HepG2 (cell line): ENCODE measurements around the gene DYSF. TPM values are rescaled to one million over a fixed set of nuclear protein-coding genes. Genes with fewer than 3 reads are reported as not detected.

Experiments used
- AGO2 ChIP-seq: fragments of 200-400 bp; formaldehyde crosslinking; optimal IDR thresholded peaks from 2 replicates; pipeline ENCODE3; 2017; ENCODE audit warnings: mild to moderate bottlenecking, low read depth, low read length, moderate library complexity
- BRCA1 ChIP-seq: sonication (generic); formaldehyde crosslinking; IDR thresholded peaks from 2 replicates; pipeline ENCODE4 v1.4.0; 2020; ENCODE audit warnings: missing genetic modification reagents
- DNMT1 ChIP-seq: sonication (generic); formaldehyde crosslinking; IDR thresholded peaks from 2 replicates; pipeline ENCODE4 v1.5.1; 2020; ENCODE audit warnings: mild to moderate bottlenecking, missing genetic modification reagents
- FOXK1 ChIP-seq: sonication (generic); formaldehyde crosslinking; IDR thresholded peaks from 2 replicates; pipeline ENCODE4 v1.4.0; 2020; ENCODE audit warnings: low read depth, missing genetic modification reagents, borderline replicate concordance
- FOXP4 ChIP-seq: sonication (generic); formaldehyde crosslinking; IDR thresholded peaks from 2 replicates; pipeline ENCODE4 v1.4.0; 2020; ENCODE audit warnings: missing genetic modification reagents
- HDAC1 ChIP-seq: sonication (generic); formaldehyde crosslinking; IDR thresholded peaks from 2 replicates; pipeline ENCODE4 v1.5.1; 2020; ENCODE audit warnings: mild to moderate bottlenecking, missing genetic modification reagents
- HNRNPUL1 ChIP-seq: fragments of 200-400 bp; formaldehyde crosslinking; IDR thresholded peaks from 2 replicates; pipeline ENCODE4 v1.6.1; 2017; ENCODE audit warnings: low read depth, mild to moderate bottlenecking, low read length, moderate library complexity
- KDM2A ChIP-seq: sonication (generic); formaldehyde crosslinking; IDR thresholded peaks from 2 replicates; pipeline ENCODE4 v1.4.0; 2020; ENCODE audit warnings: low read depth, missing genetic modification reagents, borderline replicate concordance
- NR2F2 ChIP-seq: IDR thresholded peaks from 2 replicates; pipeline ENCODE4 v1.6.1; 2012; ENCODE audit warnings: low read depth, inconsistent platforms, borderline replicate concordance
- PITX1 ChIP-seq: sonication (generic); formaldehyde crosslinking; IDR thresholded peaks from 2 replicates; pipeline ENCODE4 v1.5.1; 2020; ENCODE audit warnings: mild to moderate bottlenecking, missing genetic modification reagents
- TBX2 ChIP-seq: sonication (generic); formaldehyde crosslinking; IDR thresholded peaks from 2 replicates; pipeline ENCODE4 v1.5.0; 2020; ENCODE audit warnings: missing genetic modification reagents, mild to moderate bottlenecking, borderline replicate concordance
- TRAFD1 ChIP-seq: sonication (generic); formaldehyde crosslinking; IDR thresholded peaks from 2 replicates; pipeline ENCODE4 v1.5.1; 2020; ENCODE audit warnings: missing genetic modification reagents, mild to moderate bottlenecking, borderline replicate concordance
- ZBTB7A ChIP-seq: sonication (generic); formaldehyde crosslinking; IDR thresholded peaks from 2 replicates; pipeline ENCODE4 v1.8.0; 2022; ENCODE audit warnings: mild to moderate bottlenecking, missing genetic modification reagents
- ZEB1 ChIP-seq: IDR thresholded peaks from 2 replicates; pipeline ENCODE4 v1.6.1; 2012; ENCODE audit warnings: mild to moderate bottlenecking, low read depth, inconsistent platforms; ENCODE audit not compliant: insufficient replicate concordance
- ZFY ChIP-seq: sonication (generic); formaldehyde crosslinking; IDR thresholded peaks from 2 replicates; pipeline ENCODE4 v1.4.0; 2020; ENCODE audit warnings: missing genetic modification reagents
- ZNF34 ChIP-seq: sonication (generic); formaldehyde crosslinking; IDR thresholded peaks from 2 replicates; pipeline ENCODE4 v1.4.0; 2020; ENCODE audit warnings: mild to moderate bottlenecking, missing genetic modification reagents, borderline replicate concordance
- ZNF414 ChIP-seq: sonication (generic); formaldehyde crosslinking; IDR thresholded peaks from 2 replicates; pipeline ENCODE4 v1.5.0; 2020; ENCODE audit warnings: missing genetic modification reagents
- ZNF431 ChIP-seq: sonication (generic); formaldehyde crosslinking; IDR thresholded peaks from 2 replicates; pipeline ENCODE4 v1.9.0; 2022; ENCODE audit warnings: missing genetic modification reagents, low read depth, mild to moderate bottlenecking, borderline replicate concordance
- ZNF441 ChIP-seq: sonication (generic); formaldehyde crosslinking; IDR thresholded peaks from 2 replicates; pipeline ENCODE4 v1.7.0; 2021; ENCODE audit warnings: missing genetic modification reagents, borderline replicate concordance
- ZNF644 ChIP-seq: IDR thresholded peaks from 2 replicates; pipeline ENCODE4 v1.6.1; 2016; ENCODE audit warnings: low read depth
- ZNF83 ChIP-seq: sonication (generic); formaldehyde crosslinking; IDR thresholded peaks from 2 replicates; pipeline ENCODE4 v1.4.0; 2020; ENCODE audit warnings: missing genetic modification reagents, mild to moderate bottlenecking, borderline replicate concordance
- ZNF883 ChIP-seq: sonication (generic); formaldehyde crosslinking; IDR thresholded peaks from 2 replicates; pipeline ENCODE4 v1.5.1; 2020; ENCODE audit warnings: mild to moderate bottlenecking, missing genetic modification reagents; ENCODE audit errors: not compliant biosample characterization
- polyA plus RNA-seq, 8 experiments: library from polyadenylated mRNA; depleted of rRNA in 3 of 8; stranded (reverse) in 7 of 8; unstranded in 1 of 8; fragments of >200 nt; fragmentation: Illumina TruSeq in 4 of 8; extraction: Trizol in 4 of 8; gene quantifications; 2 replicates each; pipeline versions ENCODE4 v1.2.1 to v1.2.3, GENCODE V29; 2011 to 2016; ENCODE audit warnings: low read depth in 4 of 8, missing spikeins in 1 of 8, mixed read lengths in 1 of 8; ENCODE audit not compliant: insufficient read depth in 1 of 8
- total RNA-seq, 5 experiments: library from RNA; depleted of rRNA; stranded (reverse); fragments of >200 nt; fragmentation: Illumina TruSeq; extraction: Trizol; gene quantifications; 2 replicates each; pipeline ENCODE4 v1.2.3, GENCODE V29; 2016; ENCODE audit warnings: low read depth in 1 of 5

Gene DYSF
- total and polyA plus RNA-seq, 2 of the 13 experiments (the other 11 are each of a cell fraction or from before 2014, with no cell fraction given), result 0.15 to 2.4 TPM

GRCh38 chr2:71555798-71556454, 102.6 kb downstream of the DYSF start (continued):
- 0 out of 2 replicates have a peak, but pooled peaks have one; percentile 57 for TF ChIP-seq ZNF83 (CRISPR knock-in tag)
- peak; percentile 64; the same call in 1 of the 2 replicates for TF ChIP-seq TBX2 (CRISPR knock-in tag)
- peak; percentile 73 for TF ChIP-seq ZNF883
- peak; percentile 27; the same call in 1 of the 2 replicates for TF ChIP-seq KDM2A (CRISPR knock-in tag)
- peak; percentile 72; the same call in 1 of the 2 replicates for TF ChIP-seq TRAFD1 (CRISPR knock-in tag)
- TF ChIP-seq ZNF414 (CRISPR knock-in tag), result 0 out of 2 replicates have a peak, but pooled peaks have one; percentile 57
- TF ChIP-seq HDAC1 (CRISPR knock-in tag), result peak; percentile 69
- no peak for TF ChIP-seq HNRNPUL1
- no peak for TF ChIP-seq ZNF34 (CRISPR knock-in tag)
- no peak for TF ChIP-seq BRCA1
- peak; percentile 29; the same call in 1 of the 2 replicates for TF ChIP-seq NR2F2
- 0 out of 2 replicates have a peak, but pooled peaks have one; percentile 72 for TF ChIP-seq ZNF431 (CRISPR knock-in tag)
- 0 out of 2 replicates have a peak, but pooled peaks have one; percentile 34 for TF ChIP-seq FOXP4
- TF ChIP-seq ZEB1, result peak; percentile 93
- TF ChIP-seq AGO2, result peak; percentile 50
- TF ChIP-seq PITX1 (CRISPR knock-in tag), result peak; percentile 54
- TF ChIP-seq DNMT1, result 0 out of 2 replicates have a peak, but pooled peaks have one; percentile 49
- peak; percentile 89 for TF ChIP-seq ZBTB7A (CRISPR knock-in tag)
- TF ChIP-seq ZFY (CRISPR knock-in tag), result 0 out of 2 replicates have a peak, but pooled peaks have one; percentile 40
- no peak for TF ChIP-seq FOXK1 (CRISPR knock-in tag)
- peak; percentile 97 for TF ChIP-seq ZNF644 (CRISPR knock-in tag)
- TF ChIP-seq ZNF441, result 0 out of 2 replicates have a peak, but pooled peaks have one; percentile 37
